Measurements from ENCODE around the gene SIGLECL1.

DNA sequence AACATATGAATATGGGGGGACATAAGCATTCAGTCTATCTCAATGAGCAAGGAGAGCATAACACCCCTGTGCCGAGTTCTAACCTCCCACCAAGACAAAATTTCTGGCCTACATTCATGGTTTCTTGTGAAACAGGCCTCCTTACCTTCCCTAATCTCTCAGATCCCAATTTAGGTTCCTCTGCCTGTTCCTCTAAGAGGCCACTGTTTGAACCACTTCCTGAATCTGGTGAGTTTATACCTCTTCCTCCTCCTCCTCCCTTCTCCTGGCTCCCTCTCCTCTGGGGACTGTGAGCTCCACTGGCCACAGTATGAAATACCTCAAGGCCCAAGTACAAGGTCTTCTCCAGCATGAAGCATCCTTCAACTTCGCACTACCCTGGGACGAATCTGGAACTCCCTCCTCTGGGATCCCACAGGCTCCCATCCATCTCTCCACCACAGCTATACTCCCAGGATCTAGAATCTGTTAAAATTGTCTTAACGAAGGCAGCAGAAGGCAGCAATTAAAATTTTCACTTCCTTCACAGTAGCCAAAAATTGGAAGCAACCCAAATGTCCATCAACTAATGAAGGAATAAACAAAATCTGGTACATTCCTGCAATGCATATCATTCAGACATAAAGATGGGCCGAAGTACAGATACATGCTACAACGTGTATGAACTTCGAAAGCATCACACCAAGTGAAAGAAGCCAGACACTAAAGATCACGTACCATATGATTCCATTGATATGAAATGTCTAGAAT is 7.8 kb upstream of the SIGLECL1 start:
- TF ChIP-seq, protein P1, sequence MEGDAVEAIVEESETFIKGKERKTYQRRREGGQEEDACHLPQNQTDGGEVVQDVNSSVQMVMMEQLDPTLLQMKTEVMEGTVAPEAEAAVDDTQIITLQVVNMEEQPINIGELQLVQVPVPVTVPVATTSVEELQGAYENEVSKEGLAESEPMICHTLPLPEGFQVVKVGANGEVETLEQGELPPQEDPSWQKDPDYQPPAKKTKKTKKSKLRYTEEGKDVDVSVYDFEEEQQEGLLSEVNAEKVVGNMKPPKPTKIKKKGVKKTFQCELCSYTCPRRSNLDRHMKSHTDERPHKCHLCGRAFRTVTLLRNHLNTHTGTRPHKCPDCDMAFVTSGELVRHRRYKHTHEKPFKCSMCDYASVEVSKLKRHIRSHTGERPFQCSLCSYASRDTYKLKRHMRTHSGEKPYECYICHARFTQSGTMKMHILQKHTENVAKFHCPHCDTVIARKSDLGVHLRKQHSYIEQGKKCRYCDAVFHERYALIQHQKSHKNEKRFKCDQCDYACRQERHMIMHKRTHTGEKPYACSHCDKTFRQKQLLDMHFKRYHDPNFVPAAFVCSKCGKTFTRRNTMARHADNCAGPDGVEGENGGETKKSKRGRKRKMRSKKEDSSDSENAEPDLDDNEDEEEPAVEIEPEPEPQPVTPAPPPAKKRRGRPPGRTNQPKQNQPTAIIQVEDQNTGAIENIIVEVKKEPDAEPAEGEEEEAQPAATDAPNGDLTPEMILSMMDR (IDR thresholded peaks at IDR 0.05): no peak
- TF ChIP-seq POLR2A (IDR thresholded peaks at IDR 0.05): no peak

Measured in uterus (tissue), 2 donors.